ENCODE results near the gene HEATR3.

The HEATR3 gene

DNA sequence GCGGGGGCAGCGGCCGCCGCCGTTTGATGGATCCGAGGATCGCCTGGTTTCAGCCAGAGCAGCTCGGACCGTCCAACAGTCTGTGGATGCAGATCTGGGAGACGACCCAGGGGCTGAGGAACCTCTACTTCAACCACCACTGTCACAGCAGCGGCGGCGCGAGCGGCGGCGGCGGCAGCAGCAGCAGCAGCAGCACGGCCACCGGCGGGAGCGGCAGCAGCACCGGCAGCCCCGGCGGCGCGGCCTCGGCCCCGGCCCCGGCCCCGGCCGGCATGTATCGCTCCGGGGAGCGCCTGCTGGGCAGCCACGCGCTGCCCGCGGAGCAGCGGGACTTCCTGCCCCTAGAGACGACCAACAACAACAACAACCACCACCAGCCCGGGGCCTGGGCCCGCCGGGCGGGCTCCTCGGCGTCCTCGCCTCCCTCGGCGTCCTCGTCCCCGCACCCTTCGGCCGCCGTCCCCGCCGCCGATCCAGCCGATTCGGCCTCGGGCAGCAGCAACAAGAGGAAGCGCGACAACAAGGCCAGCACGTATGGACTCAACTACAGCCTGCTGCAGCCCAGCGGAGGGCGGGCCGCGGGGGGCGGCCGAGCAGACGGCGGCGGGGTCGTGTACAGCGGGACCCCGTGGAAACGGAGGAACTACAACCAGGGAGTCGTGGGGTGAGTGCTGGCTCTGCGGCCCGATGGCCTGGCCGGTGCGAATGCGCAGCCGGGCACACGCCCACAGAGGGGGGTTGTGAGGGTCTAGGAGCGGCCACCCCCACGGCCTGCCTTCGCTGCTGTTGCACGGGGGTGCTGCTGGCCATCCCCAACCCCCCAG is 88.0 kb downstream of the HEATR3 start:
- peak; percentile 25 for DNase-seq (ENCODE audit: low read depth)

DNA sequence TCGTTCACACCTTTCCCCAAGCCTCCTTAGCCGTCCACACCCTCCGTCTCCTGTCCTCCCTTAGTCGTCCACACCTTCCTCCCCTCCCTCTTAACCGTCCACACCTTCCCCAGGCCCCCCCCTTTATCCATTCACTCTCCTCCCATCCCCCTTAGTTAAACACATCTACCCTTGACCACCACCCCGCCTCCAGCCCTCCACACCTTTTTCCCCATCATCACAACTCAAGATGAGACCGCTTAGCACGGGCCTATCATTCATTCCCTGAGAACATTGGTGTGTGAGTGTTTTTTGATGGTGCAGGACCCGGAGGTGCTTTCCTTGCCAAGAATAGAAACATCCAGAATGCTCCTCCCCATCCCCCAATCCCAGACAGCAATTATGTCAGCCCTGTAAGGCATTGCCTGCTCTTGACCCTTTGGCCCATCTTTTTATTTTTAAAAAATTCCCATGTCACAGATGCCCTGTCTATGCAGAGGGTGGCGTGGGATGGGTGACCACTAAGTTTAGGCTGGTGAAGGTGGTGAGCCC is 88.7 kb downstream of the HEATR3 start:
- DNase-seq (ENCODE audit: low read depth), result no peak

DNA sequence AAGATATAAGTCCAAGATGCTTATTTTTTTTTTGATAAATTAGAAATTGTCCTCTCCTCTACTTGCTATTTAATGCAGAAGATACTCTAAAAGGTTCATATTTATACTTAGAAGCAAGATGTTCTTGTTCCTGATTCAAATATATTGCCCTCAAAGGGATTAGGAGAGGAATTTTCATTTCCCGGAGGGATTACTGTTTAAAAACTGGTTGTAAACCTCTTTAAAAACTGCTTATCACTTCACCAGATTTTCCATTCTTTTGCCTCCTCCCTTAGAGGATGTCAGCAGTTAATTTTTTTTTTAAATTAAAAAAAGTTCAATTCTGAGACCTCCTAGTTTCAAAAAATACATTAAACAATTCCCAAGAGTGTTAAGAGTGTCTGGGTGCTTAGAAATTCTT is 90.2 kb downstream of the HEATR3 start:
- no peak for DNase-seq (ENCODE audit: low read depth)

All from activated T-cell treated with anti-CD3 and anti-CD28 coated beads for 1 hour (primary cell).